ENCODE measurements around the gene CLCN6. TPM values are rescaled to one million over a fixed set of nuclear protein-coding genes. Genes with fewer than 3 reads are reported as not detected.

CLCN6 gene
- total and polyA plus RNA-seq, 2 of the 8 experiments (the other 6 are each of a cell fraction or from before 2014, with no cell fraction given): 15.7 to 26.0 TPM

DNA sequence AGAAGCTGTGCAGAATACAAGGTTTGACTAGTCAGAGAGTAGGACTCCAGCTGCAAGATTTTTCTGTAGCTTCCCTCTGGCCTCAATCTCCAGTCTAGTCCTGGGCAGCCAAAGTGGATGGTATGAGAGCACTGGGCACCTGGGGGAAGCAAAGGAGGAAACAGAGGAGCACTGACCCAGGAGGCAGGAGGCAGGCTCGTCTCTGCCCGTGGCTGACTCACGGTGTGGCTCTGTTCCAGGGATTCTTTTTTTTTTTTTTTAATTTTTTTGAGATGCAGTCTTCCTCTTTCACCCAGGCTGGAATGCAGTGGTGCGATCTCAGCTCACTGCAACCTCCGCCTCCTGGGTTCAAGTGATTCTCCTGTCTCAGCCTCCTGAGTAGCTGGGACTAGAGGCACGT lies 56.9 kb downstream of the CLCN6 start (continued):
- TF ChIP-seq, protein P1, sequence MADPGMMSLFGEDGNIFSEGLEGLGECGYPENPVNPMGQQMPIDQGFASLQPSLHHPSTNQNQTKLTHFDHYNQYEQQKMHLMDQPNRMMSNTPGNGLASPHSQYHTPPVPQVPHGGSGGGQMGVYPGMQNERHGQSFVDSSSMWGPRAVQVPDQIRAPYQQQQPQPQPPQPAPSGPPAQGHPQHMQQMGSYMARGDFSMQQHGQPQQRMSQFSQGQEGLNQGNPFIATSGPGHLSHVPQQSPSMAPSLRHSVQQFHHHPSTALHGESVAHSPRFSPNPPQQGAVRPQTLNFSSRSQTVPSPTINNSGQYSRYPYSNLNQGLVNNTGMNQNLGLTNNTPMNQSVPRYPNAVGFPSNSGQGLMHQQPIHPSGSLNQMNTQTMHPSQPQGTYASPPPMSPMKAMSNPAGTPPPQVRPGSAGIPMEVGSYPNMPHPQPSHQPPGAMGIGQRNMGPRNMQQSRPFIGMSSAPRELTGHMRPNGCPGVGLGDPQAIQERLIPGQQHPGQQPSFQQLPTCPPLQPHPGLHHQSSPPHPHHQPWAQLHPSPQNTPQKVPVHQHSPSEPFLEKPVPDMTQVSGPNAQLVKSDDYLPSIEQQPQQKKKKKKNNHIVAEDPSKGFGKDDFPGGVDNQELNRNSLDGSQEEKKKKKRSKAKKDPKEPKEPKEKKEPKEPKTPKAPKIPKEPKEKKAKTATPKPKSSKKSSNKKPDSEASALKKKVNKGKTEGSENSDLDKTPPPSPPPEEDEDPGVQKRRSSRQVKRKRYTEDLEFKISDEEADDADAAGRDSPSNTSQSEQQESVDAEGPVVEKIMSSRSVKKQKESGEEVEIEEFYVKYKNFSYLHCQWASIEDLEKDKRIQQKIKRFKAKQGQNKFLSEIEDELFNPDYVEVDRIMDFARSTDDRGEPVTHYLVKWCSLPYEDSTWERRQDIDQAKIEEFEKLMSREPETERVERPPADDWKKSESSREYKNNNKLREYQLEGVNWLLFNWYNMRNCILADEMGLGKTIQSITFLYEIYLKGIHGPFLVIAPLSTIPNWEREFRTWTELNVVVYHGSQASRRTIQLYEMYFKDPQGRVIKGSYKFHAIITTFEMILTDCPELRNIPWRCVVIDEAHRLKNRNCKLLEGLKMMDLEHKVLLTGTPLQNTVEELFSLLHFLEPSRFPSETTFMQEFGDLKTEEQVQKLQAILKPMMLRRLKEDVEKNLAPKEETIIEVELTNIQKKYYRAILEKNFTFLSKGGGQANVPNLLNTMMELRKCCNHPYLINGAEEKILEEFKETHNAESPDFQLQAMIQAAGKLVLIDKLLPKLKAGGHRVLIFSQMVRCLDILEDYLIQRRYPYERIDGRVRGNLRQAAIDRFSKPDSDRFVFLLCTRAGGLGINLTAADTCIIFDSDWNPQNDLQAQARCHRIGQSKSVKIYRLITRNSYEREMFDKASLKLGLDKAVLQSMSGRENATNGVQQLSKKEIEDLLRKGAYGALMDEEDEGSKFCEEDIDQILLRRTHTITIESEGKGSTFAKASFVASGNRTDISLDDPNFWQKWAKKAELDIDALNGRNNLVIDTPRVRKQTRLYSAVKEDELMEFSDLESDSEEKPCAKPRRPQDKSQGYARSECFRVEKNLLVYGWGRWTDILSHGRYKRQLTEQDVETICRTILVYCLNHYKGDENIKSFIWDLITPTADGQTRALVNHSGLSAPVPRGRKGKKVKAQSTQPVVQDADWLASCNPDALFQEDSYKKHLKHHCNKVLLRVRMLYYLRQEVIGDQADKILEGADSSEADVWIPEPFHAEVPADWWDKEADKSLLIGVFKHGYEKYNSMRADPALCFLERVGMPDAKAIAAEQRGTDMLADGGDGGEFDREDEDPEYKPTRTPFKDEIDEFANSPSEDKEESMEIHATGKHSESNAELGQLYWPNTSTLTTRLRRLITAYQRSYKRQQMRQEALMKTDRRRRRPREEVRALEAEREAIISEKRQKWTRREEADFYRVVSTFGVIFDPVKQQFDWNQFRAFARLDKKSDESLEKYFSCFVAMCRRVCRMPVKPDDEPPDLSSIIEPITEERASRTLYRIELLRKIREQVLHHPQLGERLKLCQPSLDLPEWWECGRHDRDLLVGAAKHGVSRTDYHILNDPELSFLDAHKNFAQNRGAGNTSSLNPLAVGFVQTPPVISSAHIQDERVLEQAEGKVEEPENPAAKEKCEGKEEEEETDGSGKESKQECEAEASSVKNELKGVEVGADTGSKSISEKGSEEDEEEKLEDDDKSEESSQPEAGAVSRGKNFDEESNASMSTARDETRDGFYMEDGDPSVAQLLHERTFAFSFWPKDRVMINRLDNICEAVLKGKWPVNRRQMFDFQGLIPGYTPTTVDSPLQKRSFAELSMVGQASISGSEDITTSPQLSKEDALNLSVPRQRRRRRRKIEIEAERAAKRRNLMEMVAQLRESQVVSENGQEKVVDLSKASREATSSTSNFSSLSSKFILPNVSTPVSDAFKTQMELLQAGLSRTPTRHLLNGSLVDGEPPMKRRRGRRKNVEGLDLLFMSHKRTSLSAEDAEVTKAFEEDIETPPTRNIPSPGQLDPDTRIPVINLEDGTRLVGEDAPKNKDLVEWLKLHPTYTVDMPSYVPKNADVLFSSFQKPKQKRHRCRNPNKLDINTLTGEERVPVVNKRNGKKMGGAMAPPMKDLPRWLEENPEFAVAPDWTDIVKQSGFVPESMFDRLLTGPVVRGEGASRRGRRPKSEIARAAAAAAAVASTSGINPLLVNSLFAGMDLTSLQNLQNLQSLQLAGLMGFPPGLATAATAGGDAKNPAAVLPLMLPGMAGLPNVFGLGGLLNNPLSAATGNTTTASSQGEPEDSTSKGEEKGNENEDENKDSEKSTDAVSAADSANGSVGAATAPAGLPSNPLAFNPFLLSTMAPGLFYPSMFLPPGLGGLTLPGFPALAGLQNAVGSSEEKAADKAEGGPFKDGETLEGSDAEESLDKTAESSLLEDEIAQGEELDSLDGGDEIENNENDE (IDR thresholded peaks at IDR 0.05; ENCODE audit: insufficient replicate concordance, low read length): no peak
- no peak for TF ChIP-seq EZH2 (IDR thresholded peaks at IDR 0.05; ENCODE audit: low read depth, low read length, severe bottlenecking)
- TF ChIP-seq SRF (IDR thresholded peaks at IDR 0.05; ENCODE audit: low read depth, low read length): no peak
- no peak for TF ChIP-seq SIX5 (IDR thresholded peaks at IDR 0.05; ENCODE audit: low read depth, low read length)
- no peak for TF ChIP-seq BACH1 (IDR thresholded peaks at IDR 0.05; ENCODE audit: low read length)
- TF ChIP-seq RAD21 (IDR thresholded peaks at IDR 0.05 in 1 of 2, conservative IDR thresholded peaks at IDR 0.05 in 1 of 2; ENCODE audit: low read depth in 2 of 2, low read length in 2 of 2): no peak
- TF ChIP-seq SIRT6 (IDR thresholded peaks at IDR 0.05; ENCODE audit: low read length): no peak
- TF ChIP-seq NANOG (IDR thresholded peaks at IDR 0.05; ENCODE audit: insufficient read depth, low read depth, low read length, poor library complexity, severe bottlenecking): no peak
- TF ChIP-seq, protein P2, sequence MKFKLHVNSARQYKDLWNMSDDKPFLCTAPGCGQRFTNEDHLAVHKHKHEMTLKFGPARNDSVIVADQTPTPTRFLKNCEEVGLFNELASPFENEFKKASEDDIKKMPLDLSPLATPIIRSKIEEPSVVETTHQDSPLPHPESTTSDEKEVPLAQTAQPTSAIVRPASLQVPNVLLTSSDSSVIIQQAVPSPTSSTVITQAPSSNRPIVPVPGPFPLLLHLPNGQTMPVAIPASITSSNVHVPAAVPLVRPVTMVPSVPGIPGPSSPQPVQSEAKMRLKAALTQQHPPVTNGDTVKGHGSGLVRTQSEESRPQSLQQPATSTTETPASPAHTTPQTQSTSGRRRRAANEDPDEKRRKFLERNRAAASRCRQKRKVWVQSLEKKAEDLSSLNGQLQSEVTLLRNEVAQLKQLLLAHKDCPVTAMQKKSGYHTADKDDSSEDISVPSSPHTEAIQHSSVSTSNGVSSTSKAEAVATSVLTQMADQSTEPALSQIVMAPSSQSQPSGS (IDR thresholded peaks at IDR 0.05; ENCODE audit: low read length): no peak
- TF ChIP-seq ASH2L (IDR thresholded peaks at IDR 0.05; ENCODE audit: low read length): no peak
